HEK293T (cell line): ENCODE measurements around the gene NUP62CL.

Experiments
- BHLHE40 ChIP-seq: fragments of 450-650 bp; IDR thresholded peaks from 2 replicates; pipeline ENCODE4 v1.6.1; 2016; ENCODE audit warnings: mild to moderate bottlenecking, moderate library complexity, borderline replicate concordance
- FOXA1 ChIP-seq: fragments of 450-650 bp; IDR thresholded peaks from 2 replicates; pipeline ENCODE4 v1.6.1; 2016; ENCODE audit warnings: mild to moderate bottlenecking
- HDGF ChIP-seq: fragments of 450-650 bp; IDR thresholded peaks from 2 replicates; pipeline ENCODE4 v1.6.1; 2017; ENCODE audit warnings: antibody characterized with exemption, borderline replicate concordance
- L3MBTL2 ChIP-seq: fragments of 450-650 bp; conservative IDR thresholded peaks from 2 replicates; pipeline ENCODE4 v1.6.1; 2016; ENCODE audit warnings: mild to moderate bottlenecking
- NFRKB ChIP-seq: fragments of 450-650 bp; IDR thresholded peaks from 2 replicates; pipeline ENCODE4 v1.6.1; 2016; ENCODE audit warnings: mild to moderate bottlenecking, moderate library complexity
- SP1 ChIP-seq: fragments of 450-650 bp; IDR thresholded peaks from 2 replicates; pipeline ENCODE4 v1.6.1; 2017

- TF ChIP-seq SP1, result no peak
- TF ChIP-seq NFRKB, result no peak
- no peak for TF ChIP-seq BHLHE40
- no peak for TF ChIP-seq FOXA1
- TF ChIP-seq L3MBTL2, result no peak
- TF ChIP-seq HDGF, result no peak
These were observed 2.1 kb downstream of the NUP62CL start for GRCh38 chrX:107204068-107204605.
